Measurements from ENCODE around the gene EWSR1.

- TF ChIP-seq CTCF (IDR thresholded peaks at IDR 0.05) (0 out of 2 replicates have a peak, but pooled peaks have one; percentile 4), ZFX (IDR thresholded peaks at IDR 0.05; ENCODE audit: borderline replicate concordance) (no peak)
Measured at GRCh38 chr22:29259253-29259899, 8.7 kb upstream of the EWSR1 start.
